Breast epithelium (tissue), 4 donors: ENCODE measurements around the gene PNISR. TPM values are rescaled to one million over a fixed set of nuclear protein-coding genes. Genes with fewer than 3 reads are reported as not detected.

Source experiments
- DNase-seq, 2 donors: peaks; one replicate each; pipeline ENCODE4 v3.0.0-alpha.2; 2019; ENCODE audit warnings: low spot score in 2 of 2
- H3K27ac ChIP-seq, 2 donors: fragments of 200-600 bp; sonication (generic) in 1 of 2; one replicate each; pipeline ENCODE4 v1.5.1; 2016 to 2019; ENCODE audit warnings: mild to moderate bottlenecking in 1 of 2
- H3K27me3 ChIP-seq, 2 donors: fragments of 200-600 bp; sonication (generic) in 1 of 2; one replicate each; pipeline versions ENCODE4 v1.5.1 to v1.6.0; 2017 to 2019; ENCODE audit warnings: control low read depth in 1 of 2, mild to moderate bottlenecking in 1 of 2
- H3K36me3 ChIP-seq: fragments of 200-600 bp; one replicate; pipeline ENCODE4 v1.5.1; 2019
- H3K4me1 ChIP-seq, 2 donors: fragments of 200-600 bp; sonication (generic); one replicate each; pipeline ENCODE4 v1.5.1; 2016 to 2019; ENCODE audit warnings: control low read depth in 1 of 2
- H3K4me3 ChIP-seq, 3 donors: fragments of 200-600 bp; sonication (generic); 1 replicate in 2 of 3; 2 replicates in 1 of 3; pipeline ENCODE4 v1.5.1; 2016 to 2019; ENCODE audit warnings: mild to moderate bottlenecking in 3 of 3, moderate library complexity in 2 of 3
- H3K9me3 ChIP-seq, 2 donors: fragments of 200-600 bp; sonication (generic) in 1 of 2; one replicate each; pipeline ENCODE4 v1.5.1; 2016 to 2019; ENCODE audit warnings: control low read depth in 1 of 2
- CTCF ChIP-seq, 3 donors: fragments of 450-650 bp; IDR thresholded peaks; one replicate each; pipeline ENCODE4 v1.5.1; 2016 to 2017; ENCODE audit warnings: antibody characterized with exemption in 3 of 3, mild to moderate bottlenecking in 3 of 3, moderate library complexity in 3 of 3
- POLR2A ChIP-seq: fragments of 450-650 bp; IDR thresholded peaks from one replicate; pipeline ENCODE4 v1.6.1; 2016; ENCODE audit warnings: antibody characterized with exemption, mild to moderate bottlenecking, moderate library complexity
- POLR2AphosphoS5 ChIP-seq, 3 donors: sonication (generic); formaldehyde crosslinking; IDR thresholded peaks; one replicate each; pipeline ENCODE4 v1.6.1; 2017; ENCODE audit warnings: antibody characterized with exemption in 3 of 3
- intact Hi-C: fragments of 100-400 bp; cut with DNase I; formaldehyde crosslinking; loops from one replicate; pipeline ENCODE4 v1.15.1; 2023; ENCODE audit warnings: low total_unique reads
- total RNA-seq, 3 donors: library from RNA; depleted of rRNA; stranded (reverse); fragments of >200 nt; gene quantifications; one replicate each; pipeline ENCODE4 v1.1.0, GENCODE V29; 2016

Gene PNISR
- total RNA-seq, 3 donors from 2014 or later = 133 to 294 (median 206) TPM

GRCh38 chr6:99350573-99350972, 74.5 kb downstream of the PNISR start:
- Histone ChIP-seq H3K4me1 (peaks cover 0 to 3% of the 10 kb centered on the region in 2 donors), H3K27me3 (peaks cover 0 to 11% of the 10 kb centered on the region in 2 donors), H3K36me3 (no peaks in the 10 kb centered on the region), H3K27ac (no peak overlapping the region), H3K4me3 (peak overlapping the region in 2 of 3 donors; percentile 68 to 83), H3K9me3 (no peaks in the 10 kb centered on the region)
- TF ChIP-seq POLR2AphosphoS5 (IDR thresholded peaks at IDR 0.05) (no peak), POLR2A (no peak), CTCF (IDR thresholded peaks at IDR 0.05) (no peak)
- intact Hi-C loops = no loop called here
- DNase-seq = no peak

- no peaks in the 10 kb centered on the region for H3K36me3 ChIP-seq
- peak within 1 kb of the TSS; percentile 81 to 90 for H3K27ac ChIP-seq
- peaks cover 0 to 4% of the 10 kb centered on the region in 2 donors for H3K27me3 ChIP-seq
- H3K4me3 ChIP-seq = peak within 1 kb of the TSS; percentile 51 to 83 (median 68)
- TF ChIP-seq CTCF (IDR thresholded peaks at IDR 0.05) (no peak), POLR2AphosphoS5 (IDR thresholded peaks at IDR 0.05) (no peak), POLR2A (no peak)
- no peaks in the 10 kb centered on the region for H3K9me3 ChIP-seq
- DNase-seq = peak in 1 of 2 donors; percentile 33
- H3K4me1 ChIP-seq = peaks cover 0 to 3% of the 10 kb centered on the region in 2 donors
- intact Hi-C loops = no loop called here
Measured at GRCh38 chr6:99349171-99350141, 75.7 kb downstream of the PNISR start, which contains the start of gene FAXC. TSS of gene FAXC (minus strand) at chr6:99349674. CDS start at chr6:99349372, 302 bp downstream.

GRCh38 chr6:99348288-99349170, 76.6 kb downstream of the PNISR start:
- no peak for TF ChIP-seq CTCF (IDR thresholded peaks at IDR 0.05)
- no peak for TF ChIP-seq POLR2AphosphoS5 (IDR thresholded peaks at IDR 0.05)
- no peak for TF ChIP-seq POLR2A
- DNase-seq = no peak
- Histone ChIP-seq H3K27me3 (peaks cover 0 to under 1% of the 10 kb centered on the region in 2 donors), H3K36me3 (no peaks in the 10 kb centered on the region), H3K27ac (peak overlapping the region; percentile 81 to 90), H3K4me3 (peak overlapping the region; percentile 51 to 83 (median 68)), H3K4me1 (peaks cover 0 to 3% of the 10 kb centered on the region in 2 donors), H3K9me3 (no peaks in the 10 kb centered on the region)
- intact Hi-C loops = no loop called here

Other genes with a start within 250 kb of the PNISR start
- 10 to 100 TPM in 1 of 3 donors, 1 to 10 TPM in 1, not detected in 1; 5.2 to 14.2 TPM for gene FAXC, start 75.6 kb downstream of the PNISR start, total RNA-seq
- gene COQ3, start 31.1 kb downstream of the PNISR start, total RNA-seq = 1 to 10 TPM; 4.2 to 5.6 (median 4.5) TPM
- gene USP45, start 90.1 kb upstream of the PNISR start, total RNA-seq = 10 to 100 TPM; 14.1 to 25.8 (median 25.2) TPM
- 10 to 100 TPM; 59.3 to 79.8 (median 63.0) TPM for gene CCNC, start 143.4 kb upstream of the PNISR start, total RNA-seq
- not detected for gene PRDM13, start 181.5 kb upstream of the PNISR start, total RNA-seq